ENCODE data around the gene KIF25.

The KIF25 gene, protein sequence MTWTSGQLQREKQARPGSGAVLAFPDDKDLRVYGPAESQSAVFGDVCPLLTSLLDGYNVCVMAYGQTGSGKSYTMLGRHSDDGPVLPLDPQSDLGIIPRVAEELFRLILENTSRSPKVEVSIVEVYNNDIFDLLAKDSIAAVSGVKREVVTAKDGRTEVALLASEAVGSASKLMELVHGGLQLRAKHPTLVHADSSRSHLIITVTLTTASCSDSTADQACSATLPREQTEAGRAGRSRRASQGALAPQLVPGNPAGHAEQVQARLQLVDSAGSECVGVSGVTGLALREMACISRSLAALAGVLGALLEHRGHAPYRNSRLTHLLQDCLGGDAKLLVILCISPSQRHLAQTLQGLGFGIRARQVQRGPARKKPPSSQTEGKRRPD

DNA sequence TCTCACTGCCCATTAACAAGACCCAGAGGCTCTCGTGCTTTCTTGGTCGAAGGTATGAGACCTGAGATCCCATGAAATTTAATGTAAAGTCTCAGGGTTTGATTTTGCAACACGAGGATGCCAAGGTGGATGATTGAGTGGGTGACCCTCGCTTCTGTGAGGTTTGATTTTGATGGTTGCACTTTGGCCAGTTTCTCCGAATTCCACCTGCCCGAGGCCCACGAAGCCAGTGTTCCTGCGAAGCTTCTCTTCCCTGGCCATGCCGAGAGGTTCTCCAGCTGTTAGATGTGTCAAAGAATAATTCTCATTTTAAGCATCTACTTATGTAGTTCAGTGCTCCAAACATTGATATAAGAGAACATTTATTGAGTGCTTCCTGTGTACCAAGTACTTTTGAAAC, at the start of gene KIF25:
Gene KIF25 (plus strand): TSS at position 30 of the 400 bp plus-strand sequence. CDS start 31,915 bp downstream, outside the sequence.
- DNase-seq = no peak

DNA sequence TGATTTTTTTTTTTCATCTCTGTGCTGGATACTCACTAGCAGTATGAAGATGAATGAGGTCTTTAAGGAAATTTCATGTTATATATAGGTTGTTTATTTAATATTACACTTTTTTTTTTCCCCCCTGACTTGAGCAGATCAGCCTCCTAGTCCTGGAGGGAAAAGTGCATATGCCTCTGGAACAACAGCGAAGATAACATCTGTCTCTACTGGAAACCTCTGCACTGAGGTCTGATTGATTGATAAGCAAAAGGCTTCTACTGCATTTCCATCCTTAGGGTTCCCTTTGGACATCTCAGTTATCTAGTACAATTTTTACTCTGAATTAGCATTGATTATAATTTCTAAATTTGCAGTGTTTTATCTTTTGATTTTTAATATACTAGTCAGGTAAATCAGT, 49.8 kb upstream of the KIF25 start:
- DNase-seq = no peak

DNA sequence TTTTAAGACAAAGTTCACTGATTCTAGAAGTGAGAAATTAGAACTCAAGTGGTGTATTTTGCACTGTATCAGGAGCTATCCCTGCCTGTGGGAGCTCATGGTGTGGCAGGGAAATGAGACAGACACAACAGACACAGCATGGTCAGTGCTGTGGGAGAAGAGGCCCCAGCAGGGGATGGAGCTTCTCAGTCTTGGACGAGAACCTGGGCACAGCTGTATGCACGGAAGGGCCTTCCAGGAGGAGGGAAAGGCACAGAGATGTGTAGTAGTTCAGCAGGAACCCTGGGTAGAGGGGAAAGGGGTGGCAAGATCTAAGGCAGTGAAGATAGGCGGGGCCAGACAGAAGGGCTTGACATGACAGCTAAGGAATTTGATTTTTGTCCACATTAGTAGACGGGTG, 48.8 kb upstream of the KIF25 start:
- DNase-seq = no peak

DNA sequence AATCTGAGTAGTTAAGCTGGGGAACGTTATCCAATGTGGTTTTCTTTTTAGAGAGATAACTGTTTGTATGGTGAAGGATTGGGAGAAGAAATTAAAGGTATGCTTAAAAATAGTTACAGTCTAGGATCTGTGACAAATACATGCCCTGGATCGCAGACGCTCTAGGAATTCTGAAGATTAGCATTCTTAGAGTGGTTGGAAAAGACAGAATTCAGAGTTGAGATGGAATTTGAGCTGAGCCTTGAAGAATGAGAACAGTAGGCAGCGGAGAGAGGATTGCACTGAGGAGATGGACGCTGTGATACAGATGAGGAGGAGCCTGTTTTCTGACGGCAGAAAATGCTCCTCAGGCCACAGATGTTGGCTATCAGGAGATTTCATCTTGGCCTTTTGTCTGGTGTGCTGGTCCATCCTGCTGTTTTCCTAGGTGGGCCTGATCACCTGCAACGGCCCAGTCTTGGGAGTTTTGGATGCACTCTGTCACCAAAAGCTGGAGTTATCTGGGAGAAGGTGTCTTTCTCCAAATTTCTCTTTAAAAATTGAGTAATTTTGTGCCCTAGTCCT, 48.3 kb upstream of the KIF25 start:
- no peak for DNase-seq

DNA sequence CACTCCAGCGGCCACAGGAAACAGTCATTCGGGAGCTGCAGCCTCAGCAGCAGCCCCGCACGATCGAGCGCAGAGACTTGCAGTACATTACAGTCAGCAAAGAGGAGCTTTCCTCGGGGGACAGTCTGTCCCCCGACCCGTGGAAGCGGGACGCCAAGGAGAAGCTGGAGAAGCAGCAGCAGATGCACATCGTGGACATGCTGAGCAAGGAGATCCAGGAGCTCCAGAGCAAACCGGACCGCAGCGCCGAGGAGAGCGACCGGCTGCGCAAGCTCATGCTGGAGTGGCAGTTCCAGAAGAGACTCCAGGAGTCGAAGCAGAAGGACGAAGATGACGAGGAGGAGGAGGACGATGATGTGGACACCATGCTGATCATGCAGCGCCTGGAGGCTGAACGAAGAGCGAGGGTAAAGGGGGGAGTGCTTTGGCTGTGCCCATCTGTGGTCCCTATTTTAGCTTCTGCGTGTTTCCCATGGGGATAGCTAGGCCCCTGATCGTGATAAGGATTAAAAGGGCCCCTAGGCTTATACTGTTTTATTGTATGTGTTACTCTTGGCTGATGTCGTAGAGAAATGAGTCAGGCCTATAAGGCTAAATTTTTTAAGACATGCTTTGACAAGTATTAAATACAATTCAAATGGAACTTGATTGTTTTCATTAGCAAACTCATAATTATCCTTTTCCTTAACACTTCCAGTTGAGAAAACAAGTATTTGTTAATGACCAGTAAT, 45.5 kb upstream of the KIF25 start:
- no peak for DNase-seq

DNA sequence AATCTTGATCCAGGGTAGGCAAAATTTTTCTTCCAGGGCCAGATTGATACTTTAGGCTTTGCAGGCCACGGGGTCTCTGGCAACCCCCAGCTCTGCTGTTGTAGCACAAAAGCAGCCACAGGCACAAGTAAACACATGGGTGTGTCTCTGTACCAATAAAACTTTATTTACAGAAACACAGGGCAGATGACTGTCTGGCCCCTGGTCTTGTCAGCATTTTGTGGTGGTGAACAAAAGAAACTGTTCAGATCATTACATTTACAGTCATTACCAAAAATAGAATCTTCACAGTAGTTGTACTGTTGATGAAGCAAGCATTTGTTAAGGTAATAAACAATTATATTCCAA, 45.0 kb upstream of the KIF25 start:
- DNase-seq = no peak

DNA sequence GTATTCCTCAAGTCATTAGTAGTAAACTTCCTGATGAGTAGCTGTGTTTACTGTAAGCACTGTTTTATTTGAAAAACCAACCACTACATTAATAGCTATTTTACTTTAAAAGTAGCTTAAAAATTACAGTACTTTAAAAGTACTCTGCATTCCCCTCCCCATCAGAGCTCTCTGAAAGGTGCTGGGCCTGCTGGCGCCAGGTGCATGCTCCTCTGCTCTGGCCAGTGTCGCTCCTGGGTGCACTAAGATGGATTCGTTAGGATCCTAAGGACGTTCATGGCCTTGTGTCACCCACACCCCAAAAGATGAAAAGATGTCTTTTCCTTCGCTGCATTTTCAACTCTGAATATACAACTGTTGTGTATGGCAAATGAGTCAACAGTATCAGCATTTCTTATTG, 43.9 kb upstream of the KIF25 start:
- DNase-seq = no peak

DNA sequence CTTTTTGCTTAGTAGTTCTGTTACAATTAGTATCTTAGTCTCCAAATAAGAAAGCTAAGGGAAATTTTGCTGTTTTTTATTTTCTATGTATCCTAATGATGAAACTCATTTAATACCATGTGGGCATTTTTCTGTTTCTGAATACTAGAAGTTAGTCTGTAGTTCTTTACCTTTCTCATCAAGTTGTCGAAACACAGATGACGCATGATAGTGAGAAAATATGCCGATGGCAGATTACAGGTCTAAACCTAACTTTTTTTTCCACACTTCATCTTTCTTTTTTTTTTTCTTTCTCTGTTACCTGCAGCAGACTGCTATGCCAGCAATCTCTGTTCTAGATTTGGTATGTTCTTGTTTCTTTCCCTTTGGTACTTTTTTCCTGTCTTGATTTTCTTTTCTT, 43.3 kb upstream of the KIF25 start:
- no peak for DNase-seq

DNA sequence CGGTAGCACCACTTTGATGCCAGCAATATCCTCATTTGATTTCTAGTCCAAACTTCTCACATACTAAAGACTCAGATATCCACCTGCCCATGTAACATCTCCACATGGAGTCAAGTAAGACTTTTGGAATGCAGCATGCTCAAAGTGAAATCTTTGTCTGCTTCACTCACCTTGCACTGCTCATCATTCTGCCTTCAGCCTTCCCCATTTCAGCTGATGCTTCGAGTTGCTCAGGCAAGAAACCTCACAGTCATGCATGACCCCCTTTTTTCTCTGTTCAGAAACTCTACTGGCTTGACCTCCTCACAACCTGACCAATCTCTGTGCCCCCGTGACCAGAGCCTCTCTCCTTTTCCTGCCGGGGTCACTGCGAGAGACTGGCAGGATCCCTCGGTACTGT, 41.0 kb upstream of the KIF25 start:
- DNase-seq = no peak

DNA sequence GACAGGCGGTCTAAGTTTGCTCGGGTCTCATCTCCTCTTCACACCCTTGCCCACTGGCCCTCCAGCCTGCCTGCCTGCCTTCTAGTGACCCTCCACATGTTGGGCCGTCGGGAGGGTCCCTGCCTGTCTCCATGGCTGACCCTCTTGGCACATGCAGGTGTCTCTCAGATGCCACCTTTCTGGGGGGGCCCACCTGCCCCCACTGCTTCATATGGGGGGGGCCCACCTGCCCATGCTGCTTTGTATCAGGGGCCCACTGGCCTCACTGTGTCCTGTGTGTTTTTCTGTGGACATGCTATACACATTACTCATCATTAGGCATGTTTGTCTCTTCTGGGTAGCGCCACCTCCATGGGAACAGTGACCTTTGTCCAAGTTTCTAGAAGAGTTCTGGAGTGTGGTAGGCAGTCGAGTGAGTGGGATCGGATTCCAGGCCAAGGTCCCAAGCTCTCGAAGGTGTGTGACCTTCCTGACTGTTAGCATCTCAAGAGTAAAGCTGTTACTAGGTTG, 40.4 kb upstream of the KIF25 start:
- no peak for DNase-seq

DNA sequence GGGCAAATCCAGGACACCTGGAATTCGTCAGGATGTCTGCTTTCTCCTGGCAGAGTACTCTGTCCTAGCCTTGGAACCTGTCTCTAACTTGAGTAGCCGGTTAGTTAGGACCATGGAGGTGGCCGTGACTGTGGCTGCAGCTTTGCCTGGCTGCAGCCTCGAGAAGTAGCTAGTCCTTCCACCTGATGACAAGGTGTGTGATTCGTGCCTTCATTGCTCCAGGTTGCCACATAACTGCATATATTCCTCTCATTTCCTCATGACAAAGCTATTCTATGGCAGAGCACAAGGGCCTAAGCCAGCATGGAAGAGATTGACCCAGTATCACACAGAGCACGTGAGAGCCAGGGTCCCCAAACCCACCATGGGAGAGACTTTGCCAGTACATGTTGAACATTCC, 39.8 kb upstream of the KIF25 start:
- no peak for DNase-seq

DNA sequence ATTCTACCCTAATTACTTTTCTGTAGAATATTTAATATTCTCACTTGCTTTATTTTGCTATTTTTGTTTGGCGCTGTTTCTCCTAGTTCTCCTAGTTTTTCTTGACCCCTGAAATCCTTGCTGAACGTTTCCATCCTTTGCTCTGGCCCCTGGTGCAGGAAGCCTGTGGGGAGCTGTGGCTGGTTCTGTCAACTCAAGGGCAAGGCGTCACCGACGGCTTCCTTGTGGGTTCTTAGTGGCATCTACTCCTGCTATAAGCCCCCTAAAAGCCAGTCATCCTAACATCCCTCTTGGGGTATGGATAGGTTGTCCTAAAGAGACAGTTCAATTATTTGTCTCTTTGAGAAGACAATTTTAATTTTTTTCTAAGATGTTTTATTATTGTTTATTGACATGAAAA, 36.9 kb upstream of the KIF25 start:
- DNase-seq = no peak

DNA sequence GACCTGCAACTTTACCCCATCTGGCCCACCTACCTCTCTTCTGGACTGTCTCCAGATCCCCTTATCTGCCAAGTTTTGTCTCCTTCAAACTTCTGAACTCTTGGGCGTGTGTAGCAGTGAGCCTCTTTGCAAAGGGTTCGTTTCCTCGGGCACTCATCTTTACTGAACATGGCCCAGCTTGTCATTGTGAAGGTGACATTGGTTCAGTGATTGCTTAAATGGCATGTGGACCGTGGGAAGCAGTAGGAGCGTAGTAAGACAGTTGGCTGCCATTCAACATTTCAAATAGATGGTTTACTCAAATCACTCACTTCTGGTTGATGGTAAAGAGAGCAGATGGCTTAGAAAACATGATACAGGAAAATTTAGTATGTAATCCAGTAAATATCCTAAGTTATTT, 34.8 kb upstream of the KIF25 start:
- no peak for DNase-seq

DNA sequence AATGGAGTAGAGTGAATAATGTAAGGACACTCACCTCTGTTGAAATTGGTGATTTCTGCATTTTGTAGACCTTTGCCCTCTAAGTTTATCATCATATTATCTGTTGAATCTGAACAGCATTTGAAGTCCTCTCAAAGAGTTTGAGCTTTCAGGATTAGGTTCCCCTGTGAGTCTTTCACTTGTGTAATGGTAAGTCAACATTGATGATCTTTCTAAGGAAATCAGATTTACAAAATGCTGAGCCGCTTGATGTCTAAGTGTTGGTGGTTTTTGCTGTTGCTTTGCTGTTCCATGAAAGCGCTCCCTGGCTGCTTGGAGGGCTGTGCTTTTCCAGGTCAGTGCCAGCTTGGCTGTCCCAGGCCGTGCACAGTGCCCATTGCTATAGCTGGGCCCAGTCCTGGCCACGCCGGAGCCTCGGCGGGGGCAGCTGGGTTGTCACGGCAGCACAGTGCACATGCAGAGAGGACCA, 33.8 kb upstream of the KIF25 start:
- DNase-seq = no peak

DNA sequence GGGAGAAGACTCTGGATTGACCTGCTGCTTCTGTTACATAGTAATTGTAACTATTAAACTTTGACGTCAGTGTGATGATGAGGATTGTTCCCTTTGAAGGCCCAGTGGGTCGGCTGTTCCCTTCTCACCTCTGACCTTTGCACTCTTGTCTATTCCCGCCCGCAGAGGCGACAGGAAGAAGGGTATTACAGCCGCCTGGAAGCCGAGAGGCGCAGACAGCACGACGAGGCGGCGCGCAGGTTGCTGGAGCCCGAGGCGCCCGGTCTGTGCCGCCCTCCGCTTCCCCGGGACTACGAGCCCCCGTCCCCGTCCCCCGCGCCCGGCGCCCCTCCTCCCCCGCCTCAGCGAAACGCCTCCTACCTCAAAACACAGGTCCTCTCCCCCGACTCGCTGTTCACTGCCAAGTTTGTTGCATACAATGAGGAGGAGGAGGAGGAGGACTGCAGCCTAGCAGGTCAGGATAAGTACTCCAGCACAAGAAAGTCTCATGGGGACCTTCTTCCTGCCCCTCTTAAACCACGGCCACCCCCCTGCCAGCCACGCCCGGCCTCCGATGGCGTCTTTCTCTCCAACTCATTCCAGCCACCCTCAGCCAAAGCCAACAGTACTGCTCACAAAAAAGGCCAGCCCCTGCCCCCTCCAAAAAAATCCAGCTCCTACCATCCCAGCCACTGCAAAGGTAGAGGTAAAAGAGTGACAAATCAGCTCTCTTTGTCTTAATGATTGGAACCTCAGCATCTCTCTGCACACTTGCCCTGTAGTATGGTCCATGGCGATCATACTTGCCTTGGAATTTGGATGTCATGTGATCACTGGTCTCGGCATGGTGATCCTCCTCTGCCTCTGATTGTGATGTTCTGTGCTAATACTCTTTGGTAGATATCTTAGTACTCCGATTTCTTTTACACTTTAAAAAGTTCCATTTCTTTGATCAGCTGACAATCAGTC, 31.6 kb upstream of the KIF25 start:
- no peak for DNase-seq

DNA sequence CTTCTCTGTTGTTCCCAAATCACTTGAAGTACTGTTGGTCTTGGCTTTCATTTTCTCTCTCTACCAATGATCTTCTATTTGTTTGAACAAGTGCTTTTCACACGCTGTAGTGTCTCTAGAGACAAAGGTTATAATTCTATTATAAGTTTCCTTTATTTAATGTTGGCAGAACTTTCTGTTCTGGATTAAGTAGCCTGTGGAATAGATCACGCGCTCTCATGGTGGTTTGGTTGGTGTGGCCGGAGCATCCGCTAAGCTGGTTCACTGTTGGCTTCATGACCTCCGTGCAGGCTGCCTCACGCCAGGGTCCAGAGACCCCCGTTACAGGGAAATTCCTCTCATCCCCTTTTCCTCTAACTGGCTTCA, 30.9 kb upstream of the KIF25 start:
- no peak for DNase-seq

DNA sequence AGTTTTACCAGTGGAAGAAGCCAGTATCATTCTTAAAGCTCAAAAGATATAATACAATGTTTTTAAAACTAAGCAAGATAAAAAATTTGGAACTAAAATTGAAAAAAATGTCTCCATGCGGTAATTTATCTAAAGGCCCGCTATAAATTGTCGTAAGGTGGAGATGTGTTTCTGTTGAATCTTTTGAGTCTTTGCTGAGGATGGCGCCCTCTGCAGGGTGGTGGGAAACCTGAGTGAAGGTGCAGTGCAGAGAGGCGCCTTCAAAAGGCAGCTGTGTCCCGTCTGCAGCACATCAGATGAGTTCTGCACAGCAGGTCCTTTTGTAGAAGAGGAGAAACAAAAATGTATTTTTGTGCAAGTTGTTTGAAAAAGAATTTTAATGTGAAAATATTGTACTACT, 29.4 kb upstream of the KIF25 start:
- peak; percentile 36 for DNase-seq

DNA sequence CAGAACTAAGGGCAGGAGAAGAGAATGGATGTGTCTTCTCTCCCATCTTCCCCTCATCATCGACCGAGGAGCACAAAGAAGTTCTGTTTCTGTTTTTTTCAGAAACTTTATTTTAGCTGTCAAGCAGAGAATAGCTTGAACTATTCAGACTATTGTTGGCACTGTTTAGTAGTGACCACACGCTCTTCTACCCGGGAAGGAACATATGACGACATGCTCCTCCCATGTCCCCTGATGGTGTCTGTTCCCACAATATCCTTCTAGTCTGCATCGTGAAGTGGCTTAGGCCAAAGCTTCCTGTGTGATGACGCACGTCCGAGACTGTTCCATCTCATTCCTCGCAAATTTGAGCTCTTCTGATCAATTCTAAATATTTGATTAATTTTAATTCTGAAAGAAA, 27.2 kb upstream of the KIF25 start:
- DNase-seq = no peak

DNA sequence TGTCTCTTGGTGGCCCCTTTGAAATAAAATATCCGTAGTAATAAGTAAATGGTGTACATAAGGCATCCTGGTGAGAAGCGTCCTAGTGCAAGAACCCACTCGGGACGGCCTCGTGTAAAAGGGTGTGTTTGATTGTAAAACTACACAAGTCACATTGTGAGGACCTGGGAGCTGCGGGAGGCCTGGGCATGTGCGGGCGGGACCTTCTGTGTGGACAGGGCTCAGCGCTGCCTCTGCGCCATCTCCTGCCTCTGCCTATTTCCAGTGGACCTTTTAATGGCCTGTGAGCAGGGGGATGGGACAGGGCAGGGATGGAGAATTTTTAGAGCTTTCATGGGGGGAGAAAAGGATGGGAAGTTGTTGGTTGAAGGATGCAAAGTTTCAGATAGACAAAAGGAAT, 25.3 kb upstream of the KIF25 start:
- DNase-seq = no peak

DNA sequence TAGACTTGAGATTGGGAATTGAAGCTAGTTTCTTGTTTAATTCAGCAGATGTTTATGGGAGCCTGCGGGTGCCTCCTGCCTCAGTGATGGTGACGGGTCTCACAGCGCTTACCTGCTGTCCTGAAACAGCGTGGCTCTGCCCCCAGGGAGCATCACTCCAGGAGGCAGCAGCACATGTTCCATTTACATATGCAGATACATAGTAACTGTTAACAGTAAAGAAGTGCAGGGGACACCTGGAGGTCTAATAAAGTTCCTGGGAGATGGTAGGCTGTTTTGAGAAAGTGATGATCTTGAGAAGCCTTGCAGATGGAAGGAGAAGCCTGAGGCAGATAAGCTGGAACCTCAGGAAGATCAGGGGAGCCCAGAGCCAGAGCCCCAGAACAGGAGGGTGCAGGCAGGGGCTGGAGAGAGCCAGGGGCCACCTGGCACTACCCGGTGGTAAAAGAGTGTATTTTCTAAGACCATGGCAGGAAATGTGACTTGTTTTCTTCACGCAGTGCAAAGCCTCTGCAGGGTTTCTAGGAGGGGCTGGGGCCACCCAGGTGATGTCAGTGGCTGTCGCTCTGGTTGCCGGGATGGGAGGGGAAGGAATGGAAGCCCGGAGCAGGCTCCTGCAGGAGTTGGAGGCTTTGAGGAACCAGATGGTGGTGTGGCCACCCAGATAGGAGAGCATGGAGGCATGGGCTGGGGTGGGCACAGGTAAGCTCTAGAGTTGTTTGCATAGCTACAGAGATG, 24.2 kb upstream of the KIF25 start:
- DNase-seq = no peak

DNA sequence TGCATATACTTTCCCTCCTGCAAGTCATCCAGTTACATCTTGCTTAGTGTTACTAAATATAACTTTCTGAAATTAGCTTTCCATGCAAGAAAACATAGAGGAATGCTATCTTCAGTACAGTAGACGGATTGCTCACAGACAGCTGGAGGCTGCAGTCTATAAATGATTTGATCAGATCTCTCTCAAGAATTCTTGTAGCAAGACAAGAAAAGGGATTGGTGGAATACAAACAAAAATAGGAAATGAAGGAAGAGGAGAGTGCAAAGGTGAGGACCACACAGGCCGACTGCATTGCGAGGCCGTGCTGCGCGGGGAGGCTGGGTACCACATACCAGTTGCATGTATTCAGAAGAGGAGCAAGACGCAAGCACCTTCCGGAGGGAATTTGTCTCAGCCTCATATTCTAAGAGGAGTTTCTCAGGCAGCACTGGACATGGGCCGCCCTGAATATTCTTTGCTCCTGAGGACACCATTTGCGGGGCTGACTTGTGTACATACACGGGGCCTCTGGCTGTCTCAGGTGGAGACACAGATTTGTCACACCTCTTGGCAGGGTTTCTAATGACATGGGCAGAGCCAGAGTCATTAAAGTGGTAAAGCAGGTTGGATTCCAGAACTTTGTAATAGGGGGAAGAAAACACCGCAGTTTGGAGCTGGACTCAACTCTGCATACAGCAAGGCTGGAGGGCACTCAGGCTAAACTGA, 22.7 kb upstream of the KIF25 start:
- no peak for DNase-seq

DNA sequence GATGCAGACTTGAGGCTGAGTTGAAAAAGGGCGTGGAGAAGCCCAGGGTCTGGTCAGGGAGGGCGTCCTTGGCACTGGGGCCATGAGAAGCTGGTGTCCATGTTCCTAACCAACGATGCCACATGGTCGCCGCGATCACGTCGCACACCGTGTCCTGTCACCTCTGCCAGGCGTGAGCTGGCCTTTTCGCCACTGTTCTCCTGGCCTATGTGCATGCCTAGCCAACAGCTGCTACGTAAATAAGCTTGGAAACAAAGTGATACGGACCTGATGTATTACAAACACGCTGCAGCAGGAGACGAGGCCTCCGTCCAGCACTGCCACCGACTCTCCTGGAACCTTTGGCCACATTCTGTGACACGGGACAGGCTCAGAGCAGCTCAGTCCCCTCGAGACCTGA, 22.0 kb upstream of the KIF25 start:
- no peak for DNase-seq

All from hematopoietic multipotent progenitor cell treated with erythropoietin and hydrocortisone succinate and interleukin-3 and kit ligand, for 6 days (in vitro differentiated cells).